PC-3 (cell line): ENCODE data around the gene FAM81A. TPM values are rescaled to one million over a fixed set of nuclear protein-coding genes. Genes with fewer than 3 reads are reported as not detected.

ENCODE experiments used
- ATAC-seq: fragments of 200-7000 bp; cut with Tn5 transposase; 2 replicates; pipeline ENCODE4 v1.9.1; 2020; ENCODE audit warnings: mild to moderate bottlenecking, moderate library complexity
- BruUV-seq: library from RNA; stranded (reverse); fragments of 400-500 nt; replicated peaks from 2 replicates; lab custom pipeline; 2021; lab: Mats Ljungman, UMichigan
- CTCF ChIA-PET: fragments of 300-600 bp; sonication (Branson Sonifier 250); formaldehyde crosslinking; loops from one replicate; lab custom pipeline; 2022; ENCODE audit warnings: antibody characterized with exemption; lab: Charles Lee
- POLR2A ChIA-PET: fragments of 300-600 bp; sonication (Branson Sonifier 250); formaldehyde crosslinking; loops from one replicate; lab custom pipeline; 2022; ENCODE audit warnings: antibody characterized with exemption; ENCODE audit not compliant: unreplicated experiment; lab: Charles Lee
- DNase-seq: peaks from one replicate; pipeline ENCODE4 v3.0.0-alpha.2; 2015
- H2AFZ ChIP-seq: fragments of 300-600 bp; sonication (generic); 2 replicates; pipeline ENCODE4 v1.6.0; 2016; ENCODE audit warnings: antibody characterized with exemption, low read length
- H3F3A ChIP-seq: fragments of 300-600 bp; sonication (generic); one replicate; pipeline ENCODE4 v1.6.0; 2017; ENCODE audit warnings: antibody characterized with exemption, low read length, control low read depth, mild to moderate bottlenecking; ENCODE audit not compliant: unreplicated experiment
- H3K27ac ChIP-seq: fragments of 300-600 bp; sonication (generic); 2 replicates; pipeline ENCODE4 v1.5.1; 2016; ENCODE audit warnings: mild to moderate bottlenecking, low read length
- H3K27me3 ChIP-seq: fragments of 300-600 bp; sonication (generic); 2 replicates; pipeline ENCODE4 v1.6.1; 2016; ENCODE audit warnings: low read length, mixed read lengths
- H3K36me3 ChIP-seq: fragments of 300-600 bp; sonication (generic); 2 replicates; pipeline ENCODE4 v1.6.1; 2016; ENCODE audit warnings: low read depth, mixed run types, low read length, mixed read lengths
- H3K4me1 ChIP-seq: fragments of 300-600 bp; sonication (generic); 2 replicates; pipeline ENCODE4 v1.5.1; 2016; ENCODE audit warnings: low read length; ENCODE audit not compliant: insufficient read depth
- H3K4me2 ChIP-seq: fragments of 300-600 bp; sonication (generic); 2 replicates; pipeline ENCODE4 v1.6.0; 2016; ENCODE audit warnings: low read length
- H3K4me3 ChIP-seq: fragments of 300-600 bp; sonication (generic); 2 replicates; pipeline ENCODE4 v1.5.1; 2016; ENCODE audit warnings: mild to moderate bottlenecking, low read length, mixed read lengths
- H3K79me2 ChIP-seq: fragments of 300-600 bp; sonication (generic); 2 replicates; pipeline ENCODE4 v1.6.1; 2017; ENCODE audit warnings: low read length, mixed read lengths
- H3K9ac ChIP-seq: fragments of 300-600 bp; sonication (generic); 2 replicates; pipeline ENCODE4 v1.6.0; 2016; ENCODE audit warnings: mild to moderate bottlenecking, low read length
- H3K9me2 ChIP-seq: fragments of 300-600 bp; sonication (generic); replicated peaks from 2 replicates; pipeline ENCODE4 v1.6.1; 2016; ENCODE audit warnings: mixed run types, low read length, mixed read lengths
- H3K9me3 ChIP-seq: fragments of 300-600 bp; sonication (generic); 2 replicates; pipeline ENCODE4 v1.6.1; 2016; ENCODE audit warnings: low read length, mixed read lengths
- H4K20me1 ChIP-seq: fragments of 300-600 bp; sonication (generic); 2 replicates; pipeline ENCODE4 v1.6.1; 2016; ENCODE audit warnings: low read length, mixed read lengths
- CTCF ChIP-seq: fragments of 300-600 bp; sonication (generic); conservative IDR thresholded peaks from 2 replicates; pipeline ENCODE4 v1.5.1; 2017; ENCODE audit warnings: antibody characterized with exemption, low read depth, mild to moderate bottlenecking, low read length
- EZH2 ChIP-seq: fragments of 300-600 bp; sonication (generic); IDR thresholded peaks from one replicate; pipeline ENCODE4 v1.6.1; 2017; ENCODE audit warnings: antibody characterized with exemption, mild to moderate bottlenecking, low read length; ENCODE audit not compliant: unreplicated experiment
- EZH2phosphoT487 ChIP-seq: fragments of 300-600 bp; sonication (generic); IDR thresholded peaks from 2 replicates; pipeline ENCODE4 v1.6.1; 2018; ENCODE audit warnings: mild to moderate bottlenecking, antibody characterized with exemption, low read length, borderline replicate concordance
- intact Hi-C: fragments of 100-400 bp; cut with micrococcal nuclease; formaldehyde crosslinking; loops from 2 replicates; pipeline ENCODE4 v1.9.0; 2023
- total RNA-seq: library from RNA; depleted of rRNA; stranded (reverse); fragments of >200 nt; gene quantifications from 2 replicates; pipeline ENCODE4 v1.2.3, GENCODE V29; 2014

The FAM81A gene
- total RNA-seq, 1 experiment from 2014 or later: 2.5 TPM

DNA sequence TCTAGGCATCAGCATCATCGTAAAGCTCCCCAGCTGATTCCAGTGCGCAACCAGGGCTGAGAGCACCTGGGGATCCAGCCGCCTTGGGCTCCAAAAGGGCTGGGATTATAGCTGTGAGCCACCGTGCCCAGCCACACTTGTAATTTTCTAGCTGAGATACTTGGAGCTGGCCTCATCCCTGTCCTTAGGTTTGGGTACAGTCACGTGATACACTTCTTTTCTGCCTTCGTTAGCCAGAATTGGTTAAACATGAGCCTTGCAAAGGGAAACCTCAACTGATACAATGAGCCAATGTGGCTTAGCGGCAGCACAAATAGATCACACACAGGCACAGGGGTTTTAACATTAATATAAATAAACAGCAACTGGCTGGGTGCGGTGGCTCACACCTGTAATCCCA lies 103.8 kb downstream of the FAM81A start:
- no peak for ATAC-seq
- POLR2A ChIA-PET: no interaction called here

GRCh38 chr15:59543721-59544547 lies 105.9 kb downstream of the FAM81A start:
- intact Hi-C loops: no loop called here
- H3K36me3 ChIP-seq: no peaks in the 10 kb centered on the region
- ChIA-PET POLR2A (no interaction called here), CTCF (no interaction called here)
- no peaks in the 10 kb centered on the region for H3K9me3 ChIP-seq
- H3F3A ChIP-seq: no peaks in the 10 kb centered on the region
- ATAC-seq (no peak), DNase-seq (no peak)
- no peak overlapping the region for H3K9ac ChIP-seq
- H3K27me3 ChIP-seq: no peaks in the 10 kb centered on the region
- H3K4me2 ChIP-seq: no peak overlapping the region
- peaks cover 9% of the 10 kb centered on the region; the same call in 1 of the 2 replicates for H3K4me1 ChIP-seq
- H3K9me2 ChIP-seq: no peaks in the 10 kb centered on the region
- H3K4me3 ChIP-seq: no peak overlapping the region
- H2AFZ ChIP-seq: no peak overlapping the region
- TF ChIP-seq EZH2 (no peak), CTCF (no peak), EZH2phosphoT487 (no peak)
- no peaks in the 10 kb centered on the region for H4K20me1 ChIP-seq
- no peaks in the 10 kb centered on the region for H3K79me2 ChIP-seq
- BruUV-seq: no TSS peak
- no peak overlapping the region for H3K27ac ChIP-seq

More for the DNA sequence above, 103.8 kb downstream of the FAM81A start:
- Histone ChIP-seq H4K20me1 (no peaks in the 10 kb centered on the region), H2AFZ (no peak overlapping the region), H3F3A (no peaks in the 10 kb centered on the region), H3K36me3 (no peaks in the 10 kb centered on the region), H3K27ac (no peak overlapping the region), H3K27me3 (no peaks in the 10 kb centered on the region), H3K9me3 (no peaks in the 10 kb centered on the region), H3K4me1 (peaks cover 9% of the 10 kb centered on the region; the same call in 1 of the 2 replicates), H3K9me2 (no peaks in the 10 kb centered on the region), H3K4me2 (no peak overlapping the region), H3K79me2 (no peaks in the 10 kb centered on the region), H3K9ac (no peak overlapping the region), H3K4me3 (no peak overlapping the region)
- DNase-seq: no peak
- BruUV-seq: no TSS peak
- TF ChIP-seq EZH2phosphoT487: no peak
- no peak for TF ChIP-seq EZH2
- TF ChIP-seq CTCF: no peak
- CTCF ChIA-PET: no interaction called here
- intact Hi-C loops: no loop called here

GRCh38 chr15:59545573-59545972 lies 107.6 kb downstream of the FAM81A start:
- Histone ChIP-seq H3K9me2 (no peaks in the 10 kb centered on the region), H3K4me3 (no peak overlapping the region), H2AFZ (no peak overlapping the region), H3K4me2 (no peak overlapping the region), H3K4me1 (0 out of 2 replicates have a peak, but pooled peaks cover under 1% of the 10 kb centered on the region), H3K9ac (no peak overlapping the region), H3K36me3 (no peaks in the 10 kb centered on the region), H3K79me2 (no peaks in the 10 kb centered on the region), H4K20me1 (no peaks in the 10 kb centered on the region), H3K27ac (no peak overlapping the region), H3K9me3 (no peaks in the 10 kb centered on the region), H3F3A (no peaks in the 10 kb centered on the region), H3K27me3 (no peaks in the 10 kb centered on the region)
- ATAC-seq (no peak), DNase-seq (no peak)
- TF ChIP-seq EZH2phosphoT487: no peak
- no peak for TF ChIP-seq CTCF
- TF ChIP-seq EZH2: no peak
- POLR2A ChIA-PET: no interaction called here
- CTCF ChIA-PET: no interaction called here
- no TSS peak for BruUV-seq
- intact Hi-C loops: no loop called here
